T-helper 1 cell treated with Interleukin-12 subunit alpha and Interleukin-12 subunit beta and Interleukin-4 antibody, amounts not matched to agents 30 ng/mL and 1 ng/mL, for 36 hours (primary cell): Measurements from ENCODE around the gene ATF7IP. TPM values are rescaled to one million over a fixed set of nuclear protein-coding genes. Genes with fewer than 3 reads are reported as not detected.
"Not testable (repeated sequence)": the region's sequence is repeated elsewhere in the genome, so short reads cannot be mapped to it uniquely, and the experiment has no call there.

ENCODE experiments used
- intact Hi-C: fragments of 100-400 bp; cut with micrococcal nuclease; formaldehyde crosslinking; loops from one replicate; pipeline ENCODE4 v1.15.1; 2024
- total RNA-seq: library from RNA; stranded (reverse); gene quantifications from 2 replicates; pipeline ENCODE4 v1.2.3, GENCODE V29; 2022

Gene ATF7IP
- total RNA-seq, 1 donor from 2014 or later: 105 TPM

GRCh38 chr12:14367040-14367661 is 1.7 kb downstream of the ATF7IP start:
- intact Hi-C loops: loop anchor here (1.0 to 2.0 kb wide), 2 partner anchors 585 to 594 kb away; partner anchors contain the start of gene ARHGDIB

GRCh38 chr12:14369311-14369710 is 3.8 kb downstream of the ATF7IP start:
- intact Hi-C loops: no loop called here

DNA sequence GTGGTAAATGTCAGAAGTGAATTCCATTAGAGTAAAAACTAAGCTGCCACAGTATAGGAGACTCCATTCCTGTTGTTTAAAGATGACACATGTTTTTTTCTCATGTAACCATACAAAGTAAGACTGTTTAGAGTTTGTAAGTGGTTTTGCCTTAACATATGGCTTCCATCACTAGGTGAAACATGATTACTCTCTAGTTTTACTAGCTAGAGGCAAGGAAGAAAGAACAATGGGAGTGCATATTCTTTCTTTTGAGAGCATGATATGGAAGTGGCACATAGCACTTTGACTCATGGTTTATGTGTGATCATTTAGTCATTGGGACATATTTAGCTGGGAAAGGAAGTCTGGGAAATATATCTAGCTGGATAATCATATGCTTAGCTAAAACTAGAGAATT is 7.7 kb downstream of the ATF7IP start:
- intact Hi-C loops: loop anchor here (1.0 kb wide), 1 partner anchor 11 kb away; no protein-coding TSS in a partner anchor

- intact Hi-C loops: no loop called here
These were observed 14.0 kb downstream of the ATF7IP start for GRCh38 chr12:14379508-14379907.

DNA sequence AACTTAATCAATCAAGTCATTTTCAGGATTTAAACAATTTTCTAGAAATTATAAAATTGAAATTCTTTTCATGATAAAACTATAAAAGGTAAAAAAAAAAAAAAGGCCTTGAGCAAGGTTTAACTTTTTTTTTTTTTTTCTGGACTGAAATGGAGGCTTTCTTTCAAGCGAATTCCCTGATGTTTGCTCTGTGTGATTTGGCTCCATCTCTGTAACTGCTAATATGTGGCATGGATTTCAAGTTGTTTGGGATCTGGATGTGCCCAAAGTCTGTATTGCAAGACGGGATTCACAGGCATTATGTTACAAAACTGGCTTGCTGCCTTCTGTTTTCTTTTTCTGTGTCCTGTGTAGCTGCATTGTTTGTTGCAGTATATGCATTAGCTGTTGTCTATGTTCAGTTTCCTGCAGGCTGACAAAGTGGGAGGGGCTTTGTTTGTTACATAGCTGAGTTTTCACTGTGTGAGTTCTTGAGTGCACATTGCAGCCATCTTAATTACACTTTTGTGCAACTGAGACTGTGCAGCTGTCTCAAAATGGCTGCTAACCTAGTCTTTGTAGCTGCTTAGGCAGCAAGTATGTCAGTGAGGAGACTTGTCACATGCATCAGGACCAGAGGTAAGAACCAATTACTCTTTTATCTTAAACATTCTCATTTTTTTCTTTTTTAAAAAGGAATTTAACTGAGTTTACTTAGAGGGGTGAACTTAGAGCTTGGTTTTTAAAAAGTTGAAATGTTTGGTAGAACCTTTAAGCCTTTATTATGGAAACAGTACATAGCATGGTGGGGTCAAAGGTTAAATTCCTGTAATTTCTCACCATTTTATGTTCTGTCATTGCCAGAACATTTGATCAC is 19.5 kb downstream of the ATF7IP start:
- intact Hi-C loops: loop anchor here (1.0 to 10.0 kb wide), 9 partner anchors 9 to 1500 kb away; partner anchors contain the start of genes ATF7IP, C12orf60, STRAP and WBP11

DNA sequence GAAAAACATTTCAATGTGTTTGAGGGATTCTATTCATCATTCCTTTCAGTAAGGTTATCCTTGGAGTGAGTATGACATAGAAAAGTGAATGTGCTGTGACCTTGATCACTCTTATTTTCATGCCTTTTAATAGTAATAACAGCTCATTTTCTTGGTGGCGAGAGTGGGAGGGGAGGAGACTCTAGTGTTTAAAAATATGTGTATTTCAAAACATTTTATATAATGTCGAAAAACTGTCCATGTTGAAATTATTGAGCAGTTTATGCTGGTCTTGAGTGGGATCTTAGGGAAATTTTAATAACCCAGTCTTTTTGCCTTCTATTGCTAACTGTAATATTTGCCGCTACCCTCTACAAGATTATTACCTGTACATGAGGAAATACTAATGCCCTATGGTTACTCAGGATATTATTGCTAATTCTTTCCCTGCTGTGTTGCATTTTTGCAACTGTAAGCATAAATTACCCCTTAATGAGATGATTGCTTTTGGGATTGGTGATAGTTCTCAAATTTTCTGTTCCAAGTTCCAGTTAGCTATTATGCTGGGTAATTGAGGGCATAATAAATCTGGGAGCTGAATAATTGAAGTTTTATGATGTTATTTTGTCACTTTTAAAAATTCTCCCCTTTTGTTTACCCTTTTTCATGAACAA is 21.9 kb downstream of the ATF7IP start:
- intact Hi-C loops: loop anchor here (2.0 to 10.0 kb wide), 2 partner anchors 13 to 1497 kb away; partner anchors contain the start of gene STRAP

GRCh38 chr12:14390449-14390848 is 25.0 kb downstream of the ATF7IP start:
- intact Hi-C loops: no loop called here

- intact Hi-C loops: no loop called here
These were observed 25.5 kb downstream of the ATF7IP start for GRCh38 chr12:14390870-14391530.

DNA sequence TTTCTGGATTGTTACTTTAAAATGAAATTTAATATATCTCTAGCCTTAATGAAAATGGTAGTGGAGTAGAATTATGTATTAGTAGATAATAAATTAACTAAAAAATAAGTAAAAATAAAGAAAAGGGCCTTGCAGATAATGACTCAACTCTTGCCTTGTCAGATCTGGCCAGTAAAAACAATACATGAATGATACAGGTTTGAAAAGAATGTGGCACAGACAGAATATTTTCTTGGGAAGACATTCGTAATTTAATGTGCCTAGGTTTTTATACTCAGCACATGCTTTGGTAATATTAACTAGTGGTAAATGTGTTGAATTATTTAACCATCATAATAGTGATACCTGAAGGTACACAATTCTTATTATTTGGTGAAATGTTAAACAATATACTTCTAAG is 28.3 kb downstream of the ATF7IP start:
- intact Hi-C loops: loop anchor here (1.0 to 2.0 kb wide), 7 partner anchors 8 to 559 kb away; partner anchors contain the start of gene ATF7IP

- intact Hi-C loops: loop anchor here (1.0 to 2.0 kb wide), 7 partner anchors 9 to 558 kb away; partner anchors contain the start of gene ATF7IP
These were observed 29.0 kb downstream of the ATF7IP start for GRCh38 chr12:14394317-14395073.

GRCh38 chr12:14395074-14395778 is 29.7 kb downstream of the ATF7IP start:
- intact Hi-C loops: loop anchor here (2.0 kb wide), 2 partner anchors 376 to 558 kb away; a partner anchor contains a TSS

DNA sequence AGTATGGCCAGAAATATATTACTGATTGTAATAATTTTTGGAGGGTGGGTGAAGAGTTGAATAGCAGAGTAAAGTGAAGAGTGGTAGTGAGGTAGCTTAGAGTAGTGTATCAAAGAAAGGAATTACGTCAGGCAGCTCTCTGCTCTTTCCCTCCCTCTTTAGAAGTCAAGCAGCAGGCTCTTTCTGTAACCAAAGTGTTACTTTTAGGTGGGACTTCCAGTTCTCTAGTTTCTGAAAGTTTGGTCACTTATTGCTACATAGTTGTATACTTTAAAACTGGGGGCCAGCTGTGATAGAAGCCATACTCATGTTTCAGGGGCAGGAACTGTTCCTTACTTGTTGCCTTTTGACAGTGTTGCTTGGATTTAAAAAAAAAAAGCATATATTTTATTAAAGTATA is 30.6 kb downstream of the ATF7IP start:
- intact Hi-C loops: loop anchor here (1.0 kb wide), 1 partner anchor 20 kb away; no protein-coding TSS in a partner anchor

GRCh38 chr12:14399871-14400270 is 34.4 kb downstream of the ATF7IP start:
- intact Hi-C loops: loop anchor here (1.0 to 2.0 kb wide), 2 partner anchors 8 to 13 kb away; no protein-coding TSS in a partner anchor

- intact Hi-C loops: loop anchor here (1.0 to 2.0 kb wide), 2 partner anchors 8 to 14 kb away; no protein-coding TSS in a partner anchor
These were observed 35.1 kb downstream of the ATF7IP start for GRCh38 chr12:14400599-14400998.

- intact Hi-C loops: loop anchor here (2.0 kb wide), 1 partner anchor 14 kb away; no protein-coding TSS in a partner anchor
These were observed 35.8 kb downstream of the ATF7IP start for GRCh38 chr12:14401267-14401666.

DNA sequence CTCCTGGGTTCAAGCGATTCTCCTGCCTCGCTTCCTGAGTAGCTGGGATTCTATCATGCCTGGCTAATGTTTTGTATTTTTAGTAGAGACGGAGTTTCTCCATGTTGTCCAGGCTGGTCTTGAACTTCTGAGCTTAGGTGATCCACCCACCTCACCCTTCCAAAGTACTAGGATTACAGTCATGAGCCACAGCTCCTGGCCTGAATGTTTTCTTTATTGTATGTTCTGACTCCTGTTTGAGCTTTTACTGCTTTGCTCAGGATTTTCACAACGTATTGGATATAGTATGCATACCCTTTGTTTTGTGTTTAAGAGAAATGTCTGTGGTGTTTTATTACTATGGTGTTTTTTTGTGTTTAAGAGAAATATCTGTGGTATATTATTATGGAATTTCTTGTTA is 37.2 kb downstream of the ATF7IP start:
- intact Hi-C loops: no loop called here

GRCh38 chr12:14403293-14403692 is 37.8 kb downstream of the ATF7IP start:
- intact Hi-C loops: no loop called here

DNA sequence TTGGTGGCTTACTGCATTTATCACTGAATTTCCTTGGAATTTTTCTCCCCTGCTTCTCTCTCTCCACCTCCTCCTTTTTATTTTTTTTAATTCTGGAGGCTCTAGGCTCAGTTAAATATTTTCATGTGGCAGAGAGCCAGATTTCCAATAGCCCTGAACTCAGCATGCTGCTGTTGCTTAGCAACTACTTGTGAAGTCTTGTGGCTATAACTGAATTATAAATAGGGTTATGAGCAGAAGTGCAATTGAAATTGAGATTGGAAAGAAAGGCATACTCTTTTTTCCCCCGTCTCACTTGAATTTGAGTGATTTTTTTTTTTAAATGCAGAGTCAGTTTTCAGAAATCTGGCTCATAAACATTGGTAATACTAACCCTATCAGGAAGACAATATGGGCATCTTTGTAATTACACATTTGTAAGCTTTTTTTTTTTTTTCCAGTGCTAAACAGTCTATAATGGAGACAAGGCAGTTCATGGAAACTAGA is 38.3 kb downstream of the ATF7IP start:
- intact Hi-C loops: no loop called here

DNA sequence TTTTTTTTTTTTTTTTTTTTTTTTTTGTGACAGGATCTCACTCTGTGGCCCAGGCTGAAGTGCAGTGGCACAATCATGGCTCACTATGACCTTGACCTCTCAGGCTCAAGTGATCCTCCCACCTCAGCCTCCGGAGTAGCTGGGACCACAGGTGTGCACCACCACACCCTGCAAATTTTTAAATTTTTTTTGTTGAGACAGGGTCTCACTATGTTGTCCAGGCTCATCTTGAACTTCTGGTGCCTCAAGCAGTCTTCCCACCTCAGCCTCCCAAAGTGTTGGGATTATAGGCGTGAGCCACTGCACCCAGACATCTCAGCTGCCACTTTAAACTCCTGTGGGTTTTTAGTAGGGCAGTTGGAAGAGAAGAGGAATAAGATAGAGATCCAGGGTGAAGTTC is 39.9 kb downstream of the ATF7IP start:
- intact Hi-C loops: not testable (repeated sequence)
